Measurements from ENCODE around the gene RAB15.

DNA sequence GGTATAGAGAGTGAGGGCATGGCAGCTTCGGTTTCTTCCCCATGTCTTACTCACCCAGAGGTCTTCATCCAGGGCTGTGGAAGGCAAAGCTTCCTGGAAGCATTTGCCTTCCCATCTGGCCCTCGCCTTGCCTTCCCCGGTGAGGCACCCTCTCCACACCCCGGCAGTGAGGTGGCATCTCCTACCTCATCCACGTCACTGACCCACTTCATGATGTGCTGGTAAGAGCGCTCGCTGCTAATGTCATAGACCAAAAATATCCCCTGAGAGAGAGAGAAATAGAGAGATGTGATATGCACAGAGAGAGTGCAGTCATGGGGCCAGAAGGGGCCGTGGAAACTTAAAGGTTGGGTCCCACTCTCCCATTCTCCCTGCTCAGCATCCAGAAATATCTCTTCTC is 21.2 kb downstream of the RAB15 start:
- TF ChIP-seq, protein P1, sequence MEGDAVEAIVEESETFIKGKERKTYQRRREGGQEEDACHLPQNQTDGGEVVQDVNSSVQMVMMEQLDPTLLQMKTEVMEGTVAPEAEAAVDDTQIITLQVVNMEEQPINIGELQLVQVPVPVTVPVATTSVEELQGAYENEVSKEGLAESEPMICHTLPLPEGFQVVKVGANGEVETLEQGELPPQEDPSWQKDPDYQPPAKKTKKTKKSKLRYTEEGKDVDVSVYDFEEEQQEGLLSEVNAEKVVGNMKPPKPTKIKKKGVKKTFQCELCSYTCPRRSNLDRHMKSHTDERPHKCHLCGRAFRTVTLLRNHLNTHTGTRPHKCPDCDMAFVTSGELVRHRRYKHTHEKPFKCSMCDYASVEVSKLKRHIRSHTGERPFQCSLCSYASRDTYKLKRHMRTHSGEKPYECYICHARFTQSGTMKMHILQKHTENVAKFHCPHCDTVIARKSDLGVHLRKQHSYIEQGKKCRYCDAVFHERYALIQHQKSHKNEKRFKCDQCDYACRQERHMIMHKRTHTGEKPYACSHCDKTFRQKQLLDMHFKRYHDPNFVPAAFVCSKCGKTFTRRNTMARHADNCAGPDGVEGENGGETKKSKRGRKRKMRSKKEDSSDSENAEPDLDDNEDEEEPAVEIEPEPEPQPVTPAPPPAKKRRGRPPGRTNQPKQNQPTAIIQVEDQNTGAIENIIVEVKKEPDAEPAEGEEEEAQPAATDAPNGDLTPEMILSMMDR (IDR thresholded peaks at IDR 0.05; ENCODE audit: insufficient read depth, low read depth, low read length) = no peak
- TF ChIP-seq EZH2 (IDR thresholded peaks at IDR 0.05; ENCODE audit: insufficient read depth, low read length) = no peak

Data from astrocyte (in vitro differentiated cells and primary cell).